Prostate gland (tissue), 2 donors: ENCODE measurements around the gene OR2T29. TPM values are rescaled to one million over a fixed set of nuclear protein-coding genes. Genes with fewer than 3 reads are reported as not detected.
"Not testable (repeated sequence)": the region's sequence is repeated elsewhere in the genome, so short reads cannot be mapped to it uniquely, and the experiment has no call there.

Experiments used
- DNase-seq: peaks from one replicate; pipeline ENCODE4 v3.0.0-alpha.2; 2019; ENCODE audit warnings: low spot score
- H3K27ac ChIP-seq, 2 donors: fragments of 200-600 bp; sonication (generic); 2 replicates each; pipeline ENCODE4 v1.5.1; 2017 to 2019
- H3K27me3 ChIP-seq: fragments of 200-600 bp; sonication (generic); replicated peaks from 2 replicates; pipeline ENCODE4 v1.5.1; 2019; ENCODE audit not compliant: insufficient read depth
- H3K36me3 ChIP-seq, 2 donors: fragments of 200-600 bp; sonication (generic); 1 replicate in 1 of 2; 2 replicates in 1 of 2; pipeline versions ENCODE4 v1.5.1 to v1.8.1; 2017 to 2019
- H3K4me1 ChIP-seq: fragments of 200-600 bp; sonication (generic); replicated peaks from 2 replicates; pipeline ENCODE4 v1.5.1; 2019
- H3K4me3 ChIP-seq, 2 donors: fragments of 200-600 bp; sonication (generic); 2 replicates each; pipeline ENCODE4 v1.5.1; 2017 to 2019
- H3K9me3 ChIP-seq: fragments of 200-600 bp; sonication (generic); 2 replicates; pipeline ENCODE4 v1.5.1; 2017
- CTCF ChIP-seq, 4 experiments: fragments of 200-600 bp in 2 of 4; fragments of 450-650 bp in 2 of 4; sonication (generic) in 2 of 4; IDR thresholded peaks; 1 replicate in 3 of 4; 2 replicates in 1 of 4; pipeline ENCODE4 v1.5.1; 2016 to 2019; ENCODE audit warnings: antibody characterized with exemption in 4 of 4, mild to moderate bottlenecking in 2 of 4, moderate library complexity in 2 of 4
- POLR2A ChIP-seq: fragments of 450-650 bp; IDR thresholded peaks from one replicate; pipeline ENCODE4 v1.6.1; 2016; ENCODE audit warnings: antibody characterized with exemption, mild to moderate bottlenecking
- POLR2AphosphoS5 ChIP-seq: sonication (generic); formaldehyde crosslinking; IDR thresholded peaks from one replicate; pipeline ENCODE4 v1.6.1; 2017; ENCODE audit warnings: antibody characterized with exemption
- WGBS: methylation state at CpG from one replicate; pipeline ENCODE4 v1.1.5; 2018; 5-methylcytosine and 5-hydroxymethylcytosine counted together
- intact Hi-C: fragments of 100-400 bp; cut with DNase I; formaldehyde crosslinking; loops from one replicate; pipeline ENCODE4 v1.14.2; 2022
- total RNA-seq, 2 donors: library from RNA; depleted of rRNA; stranded (reverse); fragments of >200 nt; gene quantifications; one replicate each; pipeline ENCODE4 v1.1.0, GENCODE V29; 2016

OR2T29 gene
- total RNA-seq, result not detected

GRCh38 chr1:248562672-248563071 lies at the start of gene OR2T29:
OR2T29 (minus strand) TSS chr1:248562772; CDS start chr1:248559491, 3,281 bp downstream.
- H3K27ac ChIP-seq, H3K4me3 ChIP-seq, H3K9me3 ChIP-seq, H3K27me3 ChIP-seq, DNase-seq, H3K4me1 ChIP-seq, intact Hi-C loops, H3K36me3 ChIP-seq: not testable (repeated sequence)
- whole genome bisulfite sequencing, result 88% methylated on average over 3 of the region's 3 CpGs

GRCh38 chr1:248611883-248612414 lies 49.4 kb upstream of the OR2T29 start:
- 81% methylated on average over 4 of the region's 4 CpGs for WGBS

GRCh38 chr1:248610301-248610700 lies 47.7 kb upstream of the OR2T29 start:
- no peak for DNase-seq
- H3K4me1 ChIP-seq, result no peaks in the 10 kb centered on the region
- H3K4me3 ChIP-seq, result no peak overlapping the region
- intact Hi-C loops, result no loop called here
- no peaks in the 10 kb centered on the region for H3K27me3 ChIP-seq
- no peaks in the 10 kb centered on the region for H3K9me3 ChIP-seq
- no peak overlapping the region for H3K27ac ChIP-seq
- no peaks in the 10 kb centered on the region for H3K36me3 ChIP-seq
- WGBS, result 51% methylated on average over 3 of the region's 3 CpGs
- TF ChIP-seq CTCF (IDR thresholded peaks at IDR 0.05) (no peak), POLR2AphosphoS5 (no peak), POLR2A (no peak)

More at GRCh38 chr1:248611883-248612414, 49.4 kb upstream of the OR2T29 start:
- Histone ChIP-seq H3K9me3 (no peaks in the 10 kb centered on the region), H3K4me1 (no peaks in the 10 kb centered on the region), H3K27ac (no peak overlapping the region), H3K27me3 (no peaks in the 10 kb centered on the region), H3K36me3 (no peaks in the 10 kb centered on the region), H3K4me3 (no peak overlapping the region)
- no peak for DNase-seq
- TF ChIP-seq POLR2AphosphoS5 (no peak), POLR2A (no peak), CTCF (IDR thresholded peaks at IDR 0.05) (no peak)
- intact Hi-C loops, result no loop called here

GRCh38 chr1:248599396-248599795 lies 36.8 kb upstream of the OR2T29 start:
- intact Hi-C loops, result no loop called here
- Histone ChIP-seq H3K27ac (no peak overlapping the region), H3K27me3 (no peaks in the 10 kb centered on the region), H3K4me3 (no peak overlapping the region), H3K36me3 (no peaks in the 10 kb centered on the region), H3K4me1 (no peaks in the 10 kb centered on the region), H3K9me3 (no peaks in the 10 kb centered on the region)
- DNase-seq, result no peak
- WGBS, result 84% methylated on average over 8 of the region's 8 CpGs
- TF ChIP-seq POLR2A, result no peak
- TF ChIP-seq CTCF (IDR thresholded peaks at IDR 0.05), result no peak
- TF ChIP-seq POLR2AphosphoS5, result no peak

GRCh38 chr1:248597589-248597988 lies 35.0 kb upstream of the OR2T29 start, which contains the start of gene OR2T10:
OR2T10 (minus strand) TSS chr1:248597700; CDS start chr1:248593768, 3,932 bp downstream.
- H3K36me3 ChIP-seq, result no peaks in the 10 kb centered on the region
- intact Hi-C loops, result no loop called here
- no peak within 1 kb of the TSS for H3K4me3 ChIP-seq
- no peak within 1 kb of the TSS for H3K27ac ChIP-seq
- WGBS, result 77% methylated on average over 6 of the region's 6 CpGs
- TF ChIP-seq POLR2AphosphoS5 (no peak), CTCF (IDR thresholded peaks at IDR 0.05) (no peak), POLR2A (no peak)
- no peaks in the 10 kb centered on the region for H3K27me3 ChIP-seq
- no peaks in the 10 kb centered on the region for H3K4me1 ChIP-seq
- DNase-seq, result no peak
- H3K9me3 ChIP-seq, result no peaks in the 10 kb centered on the region
